Measurements from ENCODE around the gene XIRP1. TPM values are rescaled to one million over a fixed set of nuclear protein-coding genes. Genes with fewer than 3 reads are reported as not detected.

The XIRP1 gene
- total RNA-seq, 3 donors from 2014 or later = 0.44 TPM; not detected in 2

- peak overlapping the region; percentile 100 for H3K27ac ChIP-seq
- no peaks in the 10 kb centered on the region for H3K27me3 ChIP-seq
- peaks cover 14 to 39% of the 10 kb centered on the region in 2 donors for H3K4me1 ChIP-seq
- H3K4me3 ChIP-seq = peak overlapping the region in 2 of 3 donors; percentile 29 to 89
- peaks cover 2% of the 10 kb centered on the region for H3K36me3 ChIP-seq
- intact Hi-C loops (cut with DNase I; ENCODE audit: low total_unique reads) = no loop called here
- DNase-seq (ENCODE audit: low spot score in 2 of 2) = no peak
- no peaks in the 10 kb centered on the region for H3K9me3 ChIP-seq
- no peak for TF ChIP-seq POLR2AphosphoS5 (IDR thresholded peaks at IDR 0.05)
- TF ChIP-seq, protein P1, sequence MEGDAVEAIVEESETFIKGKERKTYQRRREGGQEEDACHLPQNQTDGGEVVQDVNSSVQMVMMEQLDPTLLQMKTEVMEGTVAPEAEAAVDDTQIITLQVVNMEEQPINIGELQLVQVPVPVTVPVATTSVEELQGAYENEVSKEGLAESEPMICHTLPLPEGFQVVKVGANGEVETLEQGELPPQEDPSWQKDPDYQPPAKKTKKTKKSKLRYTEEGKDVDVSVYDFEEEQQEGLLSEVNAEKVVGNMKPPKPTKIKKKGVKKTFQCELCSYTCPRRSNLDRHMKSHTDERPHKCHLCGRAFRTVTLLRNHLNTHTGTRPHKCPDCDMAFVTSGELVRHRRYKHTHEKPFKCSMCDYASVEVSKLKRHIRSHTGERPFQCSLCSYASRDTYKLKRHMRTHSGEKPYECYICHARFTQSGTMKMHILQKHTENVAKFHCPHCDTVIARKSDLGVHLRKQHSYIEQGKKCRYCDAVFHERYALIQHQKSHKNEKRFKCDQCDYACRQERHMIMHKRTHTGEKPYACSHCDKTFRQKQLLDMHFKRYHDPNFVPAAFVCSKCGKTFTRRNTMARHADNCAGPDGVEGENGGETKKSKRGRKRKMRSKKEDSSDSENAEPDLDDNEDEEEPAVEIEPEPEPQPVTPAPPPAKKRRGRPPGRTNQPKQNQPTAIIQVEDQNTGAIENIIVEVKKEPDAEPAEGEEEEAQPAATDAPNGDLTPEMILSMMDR (IDR thresholded peaks at IDR 0.05) = no peak
These were observed 43.3 kb downstream of the XIRP1 start for GRCh38 chr3:39149059-39149455.

- intact Hi-C loops (cut with DNase I; ENCODE audit: low total_unique reads) = no loop called here
These were observed 43.8 kb downstream of the XIRP1 start for GRCh38 chr3:39148435-39149058.

DNA sequence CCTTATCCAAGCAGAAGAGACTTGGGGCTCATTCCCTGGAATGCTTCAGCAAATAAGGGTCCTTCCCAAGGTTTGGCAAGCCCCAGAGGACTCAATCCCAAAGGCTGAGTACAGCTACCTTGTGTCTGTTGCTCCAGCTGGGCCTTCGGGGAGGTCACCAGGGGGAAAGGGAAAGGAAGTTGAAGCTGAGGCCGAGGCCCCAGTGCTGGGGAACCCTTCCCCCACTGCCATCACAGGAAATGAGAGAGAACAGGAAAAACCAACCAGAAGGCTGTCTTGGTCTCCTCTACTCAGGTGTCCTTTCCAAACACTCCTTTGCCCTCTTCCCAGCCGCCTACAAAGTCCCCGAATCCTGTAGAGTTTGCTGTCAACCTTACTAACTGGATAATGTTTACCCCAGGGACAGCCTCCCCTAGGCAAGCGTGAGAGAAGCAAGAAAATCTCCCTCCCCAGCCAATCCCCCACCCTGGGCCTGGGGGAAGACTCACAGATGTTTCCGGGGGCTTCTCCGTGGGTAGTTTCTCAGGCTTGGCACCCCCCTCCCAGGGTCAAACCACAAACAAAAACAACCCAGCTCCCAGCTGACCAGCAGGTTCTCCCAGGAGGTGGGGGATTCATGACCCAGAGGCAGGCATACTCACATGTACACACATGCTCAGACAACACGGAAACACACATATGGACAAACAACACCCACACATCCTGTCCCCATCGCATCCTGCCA lies 44.5 kb downstream of the XIRP1 start:
- intact Hi-C loops (cut with DNase I; ENCODE audit: low total_unique reads) = no loop called here
- TF ChIP-seq POLR2A (IDR thresholded peaks at IDR 0.05) = no peak
- no peak for TF ChIP-seq POLR2AphosphoS5 (IDR thresholded peaks at IDR 0.05)
- TF ChIP-seq, protein P1 (IDR thresholded peaks at IDR 0.05) = no peak
- Histone ChIP-seq H3K4me1 (peaks cover 14 to 45% of the 10 kb centered on the region in 2 donors), H3K27ac (peak overlapping the region; percentile 91 to 100), H3K4me3 (peak overlapping the region; percentile 10 to 57 (median 29)), H3K27me3 (no peaks in the 10 kb centered on the region), H3K36me3 (peaks cover 14% of the 10 kb centered on the region), H3K9me3 (no peaks in the 10 kb centered on the region)
- DNase-seq (ENCODE audit: low spot score in 2 of 2) = peak in 1 of 2 donors; percentile 17

More at GRCh38 chr3:39148435-39149058, 43.8 kb downstream of the XIRP1 start:
- TF ChIP-seq POLR2A (IDR thresholded peaks at IDR 0.05) (no peak), POLR2AphosphoS5 (IDR thresholded peaks at IDR 0.05) (no peak)
- TF ChIP-seq, protein P1 (IDR thresholded peaks at IDR 0.05) = no peak
- Histone ChIP-seq H3K36me3 (peaks cover 7% of the 10 kb centered on the region), H3K9me3 (no peaks in the 10 kb centered on the region), H3K4me3 (peak overlapping the region; percentile 5 to 57 (median 29)), H3K27ac (peak overlapping the region; percentile 91 to 100), H3K27me3 (no peaks in the 10 kb centered on the region), H3K4me1 (peaks cover 14 to 39% of the 10 kb centered on the region in 2 donors)
- peak in 1 of 2 donors; percentile 21 for DNase-seq (ENCODE audit: low spot score in 2 of 2)

GRCh38 chr3:39146611-39147591 lies 45.5 kb downstream of the XIRP1 start:
- DNase-seq (ENCODE audit: low spot score in 2 of 2) = peak; percentile 69 to 74
- intact Hi-C loops (cut with DNase I; ENCODE audit: low total_unique reads) = no loop called here
- Histone ChIP-seq H3K36me3 (peaks cover 14% of the 10 kb centered on the region), H3K4me3 (peak overlapping the region; percentile 10 to 57 (median 29)), H3K9me3 (no peaks in the 10 kb centered on the region), H3K27me3 (no peaks in the 10 kb centered on the region), H3K27ac (peak overlapping the region; percentile 91 to 100), H3K4me1 (peaks cover 21 to 55% of the 10 kb centered on the region in 2 donors)
- TF ChIP-seq, protein P1 (IDR thresholded peaks at IDR 0.05) = no peak
- TF ChIP-seq POLR2AphosphoS5 (IDR thresholded peaks at IDR 0.05) = peak in 2 of 3 donors; percentile 14 to 45
